GM11168 (cell line): ENCODE data around the gene HIBADH.
"Not testable (repeated sequence)": the region's sequence is repeated elsewhere in the genome, so short reads cannot be mapped to it uniquely, and the experiment has no call there.

ENCODE experiments used
- in situ Hi-C: fragments of 300-500 bp; cut with MboI; formaldehyde crosslinking; loops from one replicate; pipeline ENCODE4 v1.12.0; 2022; ENCODE audit warnings: low sequenced_read_pairs; ENCODE audit not compliant: unreplicated experiment

HIBADH gene

DNA sequence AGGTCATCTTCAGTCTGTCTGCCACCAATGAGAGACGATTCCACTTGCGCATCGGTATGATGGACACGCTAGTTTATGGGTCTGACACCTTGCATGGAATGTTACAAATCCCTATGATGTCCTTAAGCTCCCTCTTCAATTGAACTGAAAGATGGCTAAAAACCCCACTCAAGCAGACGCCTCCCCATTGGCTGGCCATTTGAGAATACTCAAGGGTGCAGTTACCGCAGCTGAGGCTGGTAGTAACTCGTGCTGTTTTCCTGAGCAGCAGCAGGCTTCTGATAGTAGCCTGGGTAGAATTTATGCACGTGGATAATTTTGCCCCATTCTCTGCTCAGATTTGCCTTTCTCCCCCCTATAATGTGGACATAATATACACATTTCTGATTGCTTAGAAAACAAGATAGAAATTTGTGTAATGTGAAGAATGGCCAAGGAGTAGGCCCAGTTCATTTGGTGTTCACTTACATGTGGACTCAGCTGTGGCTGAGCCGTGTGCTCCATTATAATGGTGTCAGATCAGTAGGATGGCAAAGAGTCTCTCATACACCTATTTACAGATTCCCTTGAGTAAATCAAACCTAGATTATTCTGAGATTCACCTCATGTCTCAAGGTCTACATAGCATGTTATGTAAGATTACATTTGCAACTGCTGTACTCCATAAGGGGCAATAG is 142.8 kb downstream of the HIBADH start:
- in situ Hi-C loops: no loop called here

GRCh38 chr7:27518561-27519350 is 143.9 kb downstream of the HIBADH start:
- in situ Hi-C loops: no loop called here

GRCh38 chr7:27516421-27516820 is 146.3 kb downstream of the HIBADH start:
- in situ Hi-C loops: no loop called here

GRCh38 chr7:27515933-27516332 is 146.8 kb downstream of the HIBADH start:
- in situ Hi-C loops: no loop called here

DNA sequence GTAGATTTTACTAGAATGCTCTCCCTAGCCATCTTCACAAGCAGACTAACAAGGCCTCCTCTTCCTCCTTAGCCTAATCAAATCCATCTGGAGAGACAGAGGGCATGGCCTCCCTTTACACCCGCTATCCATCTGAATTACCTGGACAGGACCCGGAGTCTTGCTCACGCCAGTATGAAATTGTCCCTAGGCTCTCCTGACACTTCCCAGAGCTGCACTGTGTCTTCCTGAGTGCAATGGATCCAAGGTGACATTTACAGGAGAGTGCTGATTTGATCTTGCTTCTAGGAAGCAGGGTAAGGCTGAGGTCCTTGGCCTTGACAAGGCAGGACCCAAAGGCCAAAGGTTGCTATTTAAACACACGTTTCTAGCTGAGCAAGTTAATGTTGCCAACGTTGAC is 147.8 kb downstream of the HIBADH start:
- in situ Hi-C loops: no loop called here

GRCh38 chr7:27513885-27514284 is 148.8 kb downstream of the HIBADH start:
- in situ Hi-C loops: no loop called here

GRCh38 chr7:27511370-27511769 is 151.3 kb downstream of the HIBADH start:
- in situ Hi-C loops: not testable (repeated sequence)

DNA sequence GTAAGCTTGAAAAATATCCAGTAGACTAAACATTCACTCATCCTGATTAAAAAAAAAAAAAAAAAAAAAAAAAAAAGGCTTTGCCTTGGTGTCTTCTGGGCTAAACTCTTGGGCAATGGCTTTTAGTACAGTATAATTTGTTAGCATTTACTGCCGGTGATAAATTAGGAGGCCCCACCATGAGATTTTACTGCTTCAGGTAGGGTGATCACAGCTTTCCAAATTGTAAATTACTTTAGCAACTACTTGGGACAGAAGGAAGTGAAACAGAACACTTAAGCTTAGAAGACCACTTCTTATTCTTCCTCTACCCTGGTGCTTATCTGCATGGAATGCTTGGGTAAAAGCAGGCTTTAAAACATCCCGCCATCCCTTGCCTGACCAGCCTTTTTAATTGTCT is 152.1 kb downstream of the HIBADH start:
- in situ Hi-C loops: no loop called here

- in situ Hi-C loops: not testable (repeated sequence)
Observed at GRCh38 chr7:27501879-27502278, 160.8 kb downstream of the HIBADH start.

- in situ Hi-C loops: no loop called here
Observed at GRCh38 chr7:27501001-27501400, 161.7 kb downstream of the HIBADH start.

- in situ Hi-C loops: no loop called here
Observed at GRCh38 chr7:27492224-27492623, 170.5 kb downstream of the HIBADH start.

DNA sequence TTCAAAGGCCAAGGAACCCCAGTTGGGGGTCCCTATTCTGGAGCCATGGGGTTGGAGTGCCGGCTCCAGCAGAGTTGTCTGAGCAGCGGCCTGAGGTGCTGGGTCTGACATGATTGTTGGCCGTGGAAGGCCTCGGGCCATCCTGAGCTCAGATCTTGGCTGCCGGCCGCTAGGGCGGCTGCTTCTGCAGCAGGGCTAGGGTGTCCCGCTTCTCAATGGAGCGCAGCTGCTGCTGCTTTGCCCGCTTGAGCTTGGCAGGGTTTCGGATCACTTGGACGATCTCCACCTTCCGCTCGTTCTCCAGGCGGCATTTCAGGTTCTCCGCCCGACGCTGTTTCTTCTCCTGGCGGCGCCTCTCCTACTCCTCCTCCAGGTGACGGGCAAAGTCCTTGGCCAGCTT is 171.1 kb downstream of the HIBADH start:
- in situ Hi-C loops: no loop called here

GRCh38 chr7:27487509-27487908 is 175.2 kb downstream of the HIBADH start:
- in situ Hi-C loops: no loop called here

- in situ Hi-C loops: no loop called here
Observed at GRCh38 chr7:27484451-27484850, 178.2 kb downstream of the HIBADH start.

DNA sequence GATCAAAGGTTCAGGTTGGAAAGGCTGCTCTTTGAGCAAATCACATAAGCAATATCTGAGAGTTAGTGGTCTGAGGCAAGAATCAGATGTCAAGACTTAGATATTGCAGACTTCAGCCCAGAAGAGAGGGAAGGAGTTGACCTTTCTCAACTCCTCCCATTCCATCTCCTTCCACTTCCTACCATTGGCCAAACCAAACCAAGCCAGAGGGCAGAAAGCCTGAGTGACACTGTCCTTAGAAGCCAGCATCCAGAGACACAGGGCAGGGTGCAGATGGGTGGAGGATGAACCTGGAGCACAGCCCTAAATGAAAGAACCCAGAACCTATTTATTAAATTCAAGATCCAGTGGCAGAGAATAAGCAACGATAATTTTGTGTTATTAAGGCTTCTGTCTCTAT is 180.5 kb downstream of the HIBADH start:
- in situ Hi-C loops: no loop called here

GRCh38 chr7:27478556-27478955 is 184.1 kb downstream of the HIBADH start:
- in situ Hi-C loops: no loop called here

DNA sequence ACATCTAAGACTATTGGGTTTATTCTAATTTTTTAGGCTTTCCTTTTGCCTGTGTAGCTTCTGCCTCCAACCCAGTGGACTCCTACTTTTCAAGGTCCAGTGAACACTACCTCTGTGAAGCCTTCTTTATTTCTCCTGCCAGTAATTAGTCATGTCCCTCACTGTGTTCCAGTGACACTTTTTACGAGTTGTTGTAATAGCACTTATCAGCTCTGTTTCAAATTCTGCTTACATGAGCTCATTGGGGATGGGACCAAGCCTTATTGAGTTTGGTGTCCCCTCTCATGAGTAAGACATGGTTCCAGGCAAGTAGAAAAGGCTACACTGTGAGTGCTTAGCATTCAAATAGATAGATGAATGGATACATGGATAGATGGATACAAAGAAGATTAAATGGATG is 184.6 kb downstream of the HIBADH start:
- in situ Hi-C loops: no loop called here

DNA sequence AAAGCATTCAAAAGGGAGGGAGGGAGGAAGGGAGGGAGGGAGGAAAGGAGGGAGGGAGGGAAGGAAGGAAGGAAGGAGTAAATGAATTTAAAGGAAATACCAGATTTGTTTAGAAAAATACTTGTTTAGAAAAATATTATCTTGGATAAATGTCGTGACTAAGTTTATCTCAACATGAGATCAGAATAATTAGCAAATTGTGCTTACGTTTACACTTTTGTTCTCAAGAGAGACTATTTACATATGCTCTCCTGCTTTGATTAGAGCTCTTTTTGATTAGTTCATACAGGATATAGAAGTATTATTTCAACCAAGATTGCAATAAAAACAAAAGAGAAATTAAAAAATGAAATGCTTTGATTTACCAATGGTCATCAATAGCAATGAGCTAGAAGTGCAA is 186.2 kb downstream of the HIBADH start:
- in situ Hi-C loops: no loop called here
